ENCODE data around the gene CEACAM5.

DNA sequence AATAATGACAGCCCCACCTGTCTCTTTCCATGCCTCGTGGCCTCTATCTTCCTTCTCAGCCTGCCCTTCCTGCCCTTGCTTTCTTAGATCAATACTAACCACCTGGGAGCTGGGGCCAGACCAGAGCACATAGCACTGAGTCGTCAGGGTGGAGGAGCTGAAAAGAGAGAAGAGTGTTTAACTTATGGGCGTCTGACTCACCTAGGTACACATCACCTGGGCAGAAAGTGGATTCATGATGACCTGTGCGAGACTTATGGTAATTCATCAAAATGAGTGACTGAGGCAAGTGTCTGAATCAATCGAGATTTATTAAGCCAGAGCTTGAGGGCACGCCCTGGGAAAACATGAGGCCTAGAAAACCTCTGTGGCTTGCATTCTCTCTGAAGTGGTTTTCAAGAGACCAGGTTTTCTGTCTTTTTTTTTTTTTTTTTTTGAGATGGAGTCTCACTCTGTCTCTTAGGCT is 66.1 kb downstream of the CEACAM5 start:
- no peak for TF ChIP-seq ELK4 (IDR thresholded peaks at IDR 0.05; ENCODE audit: borderline replicate concordance, low read depth, low read length)
- no peak for TF ChIP-seq ZNF202 (tag by site-specific recombination; IDR thresholded peaks at IDR 0.05; ENCODE audit: borderline replicate concordance)
- no peak for TF ChIP-seq CTCF (tag by site-specific recombination; IDR thresholded peaks at IDR 0.05)
- TF ChIP-seq ZBTB10 (tag by site-specific recombination; IDR thresholded peaks at IDR 0.05) = no peak
- TF ChIP-seq KLF1 (tag by site-specific recombination; IDR thresholded peaks at IDR 0.05) = no peak
- no peak for TF ChIP-seq ZNF133 (tag by site-specific recombination; IDR thresholded peaks at IDR 0.05)
- TF ChIP-seq HOXA7 (CRISPR knock-in tag; IDR thresholded peaks at IDR 0.05; ENCODE audit: borderline replicate concordance) = no peak
- TF ChIP-seq KLF10 (tag by site-specific recombination; IDR thresholded peaks at IDR 0.05) = no peak
- no peak for TF ChIP-seq ZFP37 (tag by site-specific recombination; IDR thresholded peaks at IDR 0.05)
- no peak for TF ChIP-seq ZNF629 (tag by site-specific recombination; IDR thresholded peaks at IDR 0.05)
- TF ChIP-seq ZNF121 (tag by site-specific recombination; IDR thresholded peaks at IDR 0.05) = no peak

Data from HEK293 (cell line).